Measurements from ENCODE around the gene EIF3A. TPM values are rescaled to one million over a fixed set of nuclear protein-coding genes. Genes with fewer than 3 reads are reported as not detected.

EIF3A gene
- total and polyA plus RNA-seq, 9 of the 15 experiments (the other 6 are each of a cell fraction or from before 2014, with no cell fraction given) = 19.6 to 163 (median 102) TPM

- no peaks in the 10 kb centered on the region for H3K9me1 ChIP-seq (ENCODE audit: control insufficient read depth, insufficient read depth, low read length)
- no peaks in the 10 kb centered on the region for H3K9me3 ChIP-seq (replicated peaks; ENCODE audit: control insufficient read depth, insufficient read depth, low read depth, low read length)
- FAIRE-seq (peak; percentile 52), ATAC-seq (no peak), DNase-seq (ENCODE audit: extremely low read depth in 1 of 4, low spot score in 3 of 4) (no peak)
- H3K79me2 ChIP-seq (ENCODE audit: control insufficient read depth, insufficient read depth, low read length) = peaks cover 52% of the 10 kb centered on the region
- H3K27ac ChIP-seq (ENCODE audit: extremely low read depth, low read depth, low read length) = no peak overlapping the region
- H3K4me2 ChIP-seq (ENCODE audit: insufficient read depth, low read length) = no peak overlapping the region
- 85% methylated on average over 4 of the region's 4 CpGs for WGBS (ENCODE audit: insufficient coverage, low coverage, missing lambda C conversion rate)
- CTCF ChIA-PET (ENCODE audit: low intra/inter-chr PET ratio) = no interaction called here
- no peak overlapping the region for H2AFZ ChIP-seq (ENCODE audit: low read depth, low read length)
- intact Hi-C loops (cut with micrococcal nuclease) = no loop called here
- H3K9ac ChIP-seq (ENCODE audit: insufficient read depth in 1 of 2, low read depth in 2 of 2, low read length in 2 of 2) = no peak overlapping the region
- POLR2A ChIA-PET = no interaction called here
- H3K27me3 ChIP-seq (ENCODE audit: control insufficient read depth in 2 of 2, insufficient read depth in 2 of 2, low read length in 2 of 2) = no peaks in the 10 kb centered on the region
- BruUV-seq (replicated peaks) = no TSS peak
- no peaks in the 10 kb centered on the region for H3K4me1 ChIP-seq (replicated peaks in 1 of 2; ENCODE audit: control insufficient read depth in 2 of 2, insufficient read depth in 2 of 2, low read length in 2 of 2)
- H4K20me1 ChIP-seq (replicated peaks; ENCODE audit: control insufficient read depth, insufficient read depth, low read length) = no peaks in the 10 kb centered on the region
- in situ Hi-C loops (cut with MboI) = no loop called here
- H3K36me3 ChIP-seq (ENCODE audit: control insufficient read depth, insufficient read depth, low read length) = peaks cover 96% of the 10 kb centered on the region
- no peak overlapping the region for H3K4me3 ChIP-seq
- TF ChIP-seq ZNF512 (tag; IDR thresholded peaks at IDR 0.05) (no peak), ZNF12 (CRISPR knock-in tag; IDR thresholded peaks at IDR 0.05) (no peak), GTF3C2 (IDR thresholded peaks at IDR 0.05; ENCODE audit: borderline replicate concordance, extremely low read depth, insufficient read length) (no peak), USF2 (CRISPR knock-in tag; IDR thresholded peaks at IDR 0.05) (no peak), TEAD4 (IDR thresholded peaks at IDR 0.05; ENCODE audit: low read length) (no peak), TEAD4 (CRISPR knock-in tag; IDR thresholded peaks at IDR 0.05; ENCODE audit: borderline replicate concordance) (no peak), KHSRP (IDR thresholded peaks at IDR 0.05) (no peak), NCOA1 (IDR thresholded peaks at IDR 0.05; ENCODE audit: low read depth) (no peak), USF1 (CRISPR knock-in tag; IDR thresholded peaks at IDR 0.05) (no peak), SAFB2 (IDR thresholded peaks at IDR 0.05; ENCODE audit: borderline replicate concordance, low read depth, low read length, severe bottlenecking) (no peak)
- TF ChIP-seq, protein P1, sequence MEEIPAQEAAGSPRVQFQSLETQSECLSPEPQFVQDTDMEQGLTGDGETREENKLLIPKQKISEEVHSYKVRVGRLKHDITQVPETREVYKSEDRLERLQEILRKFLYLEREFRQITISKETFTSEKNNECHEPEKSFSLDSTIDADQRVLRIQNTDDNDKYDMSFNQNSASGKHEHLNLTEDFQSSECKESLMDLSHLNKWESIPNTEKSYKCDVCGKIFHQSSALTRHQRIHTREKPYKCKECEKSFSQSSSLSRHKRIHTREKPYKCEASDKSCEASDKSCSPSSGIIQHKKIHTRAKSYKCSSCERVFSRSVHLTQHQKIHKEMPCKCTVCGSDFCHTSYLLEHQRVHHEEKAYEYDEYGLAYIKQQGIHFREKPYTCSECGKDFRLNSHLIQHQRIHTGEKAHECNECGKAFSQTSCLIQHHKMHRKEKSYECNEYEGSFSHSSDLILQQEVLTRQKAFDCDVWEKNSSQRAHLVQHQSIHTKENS (CRISPR knock-in tag; IDR thresholded peaks at IDR 0.05) = no peak
- TF ChIP-seq, protein P2, sequence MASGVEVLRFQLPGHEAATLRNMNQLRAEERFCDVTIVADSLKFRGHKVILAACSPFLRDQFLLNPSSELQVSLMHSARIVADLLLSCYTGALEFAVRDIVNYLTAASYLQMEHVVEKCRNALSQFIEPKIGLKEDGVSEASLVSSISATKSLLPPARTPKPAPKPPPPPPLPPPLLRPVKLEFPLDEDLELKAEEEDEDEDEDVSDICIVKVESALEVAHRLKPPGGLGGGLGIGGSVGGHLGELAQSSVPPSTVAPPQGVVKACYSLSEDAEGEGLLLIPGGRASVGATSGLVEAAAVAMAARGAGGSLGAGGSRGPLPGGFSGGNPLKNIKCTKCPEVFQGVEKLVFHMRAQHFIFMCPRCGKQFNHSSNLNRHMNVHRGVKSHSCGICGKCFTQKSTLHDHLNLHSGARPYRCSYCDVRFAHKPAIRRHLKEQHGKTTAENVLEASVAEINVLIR (CRISPR knock-in tag; IDR thresholded peaks at IDR 0.05) = no peak
These were observed 21.1 kb downstream of the EIF3A start for GRCh38 chr10:119059557-119059956.

All from K562 (cell line).